HepG2 (cell line): ENCODE results near the gene FAM118B. TPM values are rescaled to one million over a fixed set of nuclear protein-coding genes. Genes with fewer than 3 reads are reported as not detected.
A peak's percentile ranks its signal among the peaks of the same experiment; 100 is the strongest.

Experiments
- AGO2 ChIP-seq: fragments of 200-400 bp; formaldehyde crosslinking; optimal IDR thresholded peaks from 2 replicates; pipeline ENCODE3; 2017; ENCODE audit warnings: mild to moderate bottlenecking, low read depth, low read length, moderate library complexity
- IRX3 ChIP-seq: sonication (generic); formaldehyde crosslinking; IDR thresholded peaks from 2 replicates; pipeline ENCODE4 v1.8.1; 2023; ENCODE audit warnings: mild to moderate bottlenecking, low read depth, missing genetic modification reagents, borderline replicate concordance
- KMT2A ChIP-seq: sonication (generic); formaldehyde crosslinking; IDR thresholded peaks from 2 replicates; pipeline ENCODE4 v1.4.0; 2020; ENCODE audit warnings: missing genetic modification reagents
- PLRG1 ChIP-seq: fragments of 450-650 bp; conservative IDR thresholded peaks from 2 replicates; pipeline ENCODE4 v1.6.1; 2016
- ZC3H13 ChIP-seq: sonication (generic); formaldehyde crosslinking; IDR thresholded peaks from 2 replicates; pipeline ENCODE4 v1.8.1; 2023; ENCODE audit warnings: mild to moderate bottlenecking, missing genetic modification reagents, moderate library complexity
- ZNF230 ChIP-seq: sonication (generic); formaldehyde crosslinking; IDR thresholded peaks from 2 replicates; pipeline ENCODE4 v1.4.0; 2020; ENCODE audit warnings: mild to moderate bottlenecking, missing genetic modification reagents
- polyA plus RNA-seq, 8 experiments: library from polyadenylated mRNA; depleted of rRNA in 3 of 8; stranded (reverse) in 7 of 8; unstranded in 1 of 8; fragments of >200 nt; fragmentation: Illumina TruSeq in 4 of 8; extraction: Trizol in 4 of 8; gene quantifications; 2 replicates each; pipeline versions ENCODE4 v1.2.1 to v1.2.3, GENCODE V29; 2011 to 2016; ENCODE audit warnings: low read depth in 4 of 8, missing spikeins in 1 of 8, mixed read lengths in 1 of 8; ENCODE audit not compliant: insufficient read depth in 1 of 8
- total RNA-seq, 5 experiments: library from RNA; depleted of rRNA; stranded (reverse); fragments of >200 nt; fragmentation: Illumina TruSeq; extraction: Trizol; gene quantifications; 2 replicates each; pipeline ENCODE4 v1.2.3, GENCODE V29; 2016; ENCODE audit warnings: low read depth in 1 of 5
- TF ChIP-seq, protein P1 (sequence below): IDR thresholded peaks from 2 replicates; pipeline ENCODE4 v1.6.1; 2016
- TF ChIP-seq, protein P2 (sequence below): conservative IDR thresholded peaks from 2 replicates; pipeline ENCODE4 v1.6.1; 2018; ENCODE audit warnings: missing genetic modification reagents
- TF ChIP-seq, protein P3 (sequence below): sonication (generic); formaldehyde crosslinking; IDR thresholded peaks from one replicate; pipeline ENCODE4 v1.5.1; 2020; ENCODE audit warnings: mild to moderate bottlenecking, missing genetic modification reagents; ENCODE audit errors: not compliant biosample characterization
- TF ChIP-seq, protein P4 (sequence below): sonication (generic); formaldehyde crosslinking; IDR thresholded peaks from 2 replicates; pipeline ENCODE4 v1.4.0; 2020; ENCODE audit warnings: mild to moderate bottlenecking, missing genetic modification reagents
- TF ChIP-seq, protein P5 (sequence below): sonication (generic); formaldehyde crosslinking; IDR thresholded peaks from 2 replicates; pipeline ENCODE4 v1.5.0; 2020; ENCODE audit warnings: mild to moderate bottlenecking, missing genetic modification reagents, borderline replicate concordance
- TF ChIP-seq, protein P6 (sequence below): sonication (generic); formaldehyde crosslinking; IDR thresholded peaks from 2 replicates; pipeline ENCODE4 v1.8.0; 2022; ENCODE audit warnings: mild to moderate bottlenecking, missing genetic modification reagents, moderate library complexity

FAM118B gene
- total and polyA plus RNA-seq, 2 of the 13 experiments (the other 11 are each of a cell fraction or from before 2014, with no cell fraction given) = 10.2 to 25.7 TPM

DNA sequence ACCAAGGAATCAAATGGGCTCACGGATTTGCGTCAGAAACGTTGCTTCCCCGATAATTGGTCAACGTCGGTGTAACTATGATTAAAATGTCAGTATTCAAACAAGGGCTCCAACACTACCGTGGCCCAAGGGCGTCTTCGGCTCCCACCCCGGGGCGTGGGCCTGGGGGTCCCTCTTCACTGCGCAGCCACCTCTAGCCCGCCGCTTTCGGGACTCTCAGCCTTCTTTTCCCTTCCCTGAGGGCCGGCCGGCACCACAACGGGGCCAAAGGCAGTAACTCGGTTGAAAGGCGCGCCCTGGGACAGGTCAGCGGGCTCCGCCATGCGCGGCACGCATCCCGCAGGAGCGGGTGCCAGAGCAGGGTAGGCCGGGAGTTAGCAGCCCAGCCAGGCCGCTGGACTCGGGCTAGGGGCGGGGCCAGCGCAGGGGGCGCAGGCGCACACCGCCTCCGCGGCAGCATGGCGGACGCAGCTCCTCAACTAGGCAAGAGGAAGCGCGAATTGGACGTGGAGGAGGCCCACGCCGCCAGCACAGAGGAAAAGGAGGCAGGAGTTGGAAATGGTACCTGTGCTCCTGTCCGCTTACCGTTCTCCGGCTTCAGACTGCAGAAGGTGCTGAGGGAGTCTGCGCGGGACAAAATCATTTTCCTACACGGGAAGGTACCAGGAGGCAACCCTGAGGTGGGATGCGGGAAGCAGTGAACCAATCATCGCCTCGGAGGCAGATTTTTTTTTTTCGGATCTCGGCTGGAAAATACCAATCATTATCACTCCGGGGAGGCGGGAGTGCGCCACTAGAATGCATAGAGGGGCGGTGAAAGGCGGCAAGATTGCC is 92.3 kb downstream of the FAM118B start, which contains the start of gene DCPS (continued):
- TF ChIP-seq, protein P1, sequence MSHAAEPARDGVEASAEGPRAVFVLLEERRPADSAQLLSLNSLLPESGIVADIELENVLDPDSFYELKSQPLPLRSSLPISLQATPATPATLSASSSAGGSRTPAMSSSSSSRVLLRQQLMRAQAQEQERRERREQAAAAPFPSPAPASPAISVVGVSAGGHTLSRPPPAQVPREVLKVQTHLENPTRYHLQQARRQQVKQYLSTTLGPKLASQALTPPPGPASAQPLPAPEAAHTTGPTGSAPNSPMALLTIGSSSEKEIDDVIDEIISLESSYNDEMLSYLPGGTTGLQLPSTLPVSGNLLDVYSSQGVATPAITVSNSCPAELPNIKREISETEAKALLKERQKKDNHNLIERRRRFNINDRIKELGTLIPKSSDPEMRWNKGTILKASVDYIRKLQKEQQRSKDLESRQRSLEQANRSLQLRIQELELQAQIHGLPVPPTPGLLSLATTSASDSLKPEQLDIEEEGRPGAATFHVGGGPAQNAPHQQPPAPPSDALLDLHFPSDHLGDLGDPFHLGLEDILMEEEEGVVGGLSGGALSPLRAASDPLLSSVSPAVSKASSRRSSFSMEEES = peak; percentile 76; the same call in 1 of the 2 replicates
- TF ChIP-seq PLRG1 (no peak), ZNF230 (CRISPR knock-in tag) (peak; percentile 67; the same call in 1 of the 2 replicates), KMT2A (CRISPR knock-in tag) (peak; percentile 97), AGO2 (peak; percentile 96), ZC3H13 (CRISPR knock-in tag) (peak; percentile 92), IRX3 (peak; percentile 87; the same call in 1 of the 2 replicates)
- TF ChIP-seq, protein P2, sequence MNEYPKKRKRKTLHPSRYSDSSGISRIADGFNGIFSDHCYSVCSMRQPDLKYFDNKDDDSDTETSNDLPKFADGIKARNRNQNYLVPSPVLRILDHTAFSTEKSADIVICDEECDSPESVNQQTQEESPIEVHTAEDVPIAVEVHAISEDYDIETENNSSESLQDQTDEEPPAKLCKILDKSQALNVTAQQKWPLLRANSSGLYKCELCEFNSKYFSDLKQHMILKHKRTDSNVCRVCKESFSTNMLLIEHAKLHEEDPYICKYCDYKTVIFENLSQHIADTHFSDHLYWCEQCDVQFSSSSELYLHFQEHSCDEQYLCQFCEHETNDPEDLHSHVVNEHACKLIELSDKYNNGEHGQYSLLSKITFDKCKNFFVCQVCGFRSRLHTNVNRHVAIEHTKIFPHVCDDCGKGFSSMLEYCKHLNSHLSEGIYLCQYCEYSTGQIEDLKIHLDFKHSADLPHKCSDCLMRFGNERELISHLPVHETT (CRISPR knock-in tag) = peak; percentile 70; the same call in 1 of the 2 replicates
- TF ChIP-seq, protein P3, sequence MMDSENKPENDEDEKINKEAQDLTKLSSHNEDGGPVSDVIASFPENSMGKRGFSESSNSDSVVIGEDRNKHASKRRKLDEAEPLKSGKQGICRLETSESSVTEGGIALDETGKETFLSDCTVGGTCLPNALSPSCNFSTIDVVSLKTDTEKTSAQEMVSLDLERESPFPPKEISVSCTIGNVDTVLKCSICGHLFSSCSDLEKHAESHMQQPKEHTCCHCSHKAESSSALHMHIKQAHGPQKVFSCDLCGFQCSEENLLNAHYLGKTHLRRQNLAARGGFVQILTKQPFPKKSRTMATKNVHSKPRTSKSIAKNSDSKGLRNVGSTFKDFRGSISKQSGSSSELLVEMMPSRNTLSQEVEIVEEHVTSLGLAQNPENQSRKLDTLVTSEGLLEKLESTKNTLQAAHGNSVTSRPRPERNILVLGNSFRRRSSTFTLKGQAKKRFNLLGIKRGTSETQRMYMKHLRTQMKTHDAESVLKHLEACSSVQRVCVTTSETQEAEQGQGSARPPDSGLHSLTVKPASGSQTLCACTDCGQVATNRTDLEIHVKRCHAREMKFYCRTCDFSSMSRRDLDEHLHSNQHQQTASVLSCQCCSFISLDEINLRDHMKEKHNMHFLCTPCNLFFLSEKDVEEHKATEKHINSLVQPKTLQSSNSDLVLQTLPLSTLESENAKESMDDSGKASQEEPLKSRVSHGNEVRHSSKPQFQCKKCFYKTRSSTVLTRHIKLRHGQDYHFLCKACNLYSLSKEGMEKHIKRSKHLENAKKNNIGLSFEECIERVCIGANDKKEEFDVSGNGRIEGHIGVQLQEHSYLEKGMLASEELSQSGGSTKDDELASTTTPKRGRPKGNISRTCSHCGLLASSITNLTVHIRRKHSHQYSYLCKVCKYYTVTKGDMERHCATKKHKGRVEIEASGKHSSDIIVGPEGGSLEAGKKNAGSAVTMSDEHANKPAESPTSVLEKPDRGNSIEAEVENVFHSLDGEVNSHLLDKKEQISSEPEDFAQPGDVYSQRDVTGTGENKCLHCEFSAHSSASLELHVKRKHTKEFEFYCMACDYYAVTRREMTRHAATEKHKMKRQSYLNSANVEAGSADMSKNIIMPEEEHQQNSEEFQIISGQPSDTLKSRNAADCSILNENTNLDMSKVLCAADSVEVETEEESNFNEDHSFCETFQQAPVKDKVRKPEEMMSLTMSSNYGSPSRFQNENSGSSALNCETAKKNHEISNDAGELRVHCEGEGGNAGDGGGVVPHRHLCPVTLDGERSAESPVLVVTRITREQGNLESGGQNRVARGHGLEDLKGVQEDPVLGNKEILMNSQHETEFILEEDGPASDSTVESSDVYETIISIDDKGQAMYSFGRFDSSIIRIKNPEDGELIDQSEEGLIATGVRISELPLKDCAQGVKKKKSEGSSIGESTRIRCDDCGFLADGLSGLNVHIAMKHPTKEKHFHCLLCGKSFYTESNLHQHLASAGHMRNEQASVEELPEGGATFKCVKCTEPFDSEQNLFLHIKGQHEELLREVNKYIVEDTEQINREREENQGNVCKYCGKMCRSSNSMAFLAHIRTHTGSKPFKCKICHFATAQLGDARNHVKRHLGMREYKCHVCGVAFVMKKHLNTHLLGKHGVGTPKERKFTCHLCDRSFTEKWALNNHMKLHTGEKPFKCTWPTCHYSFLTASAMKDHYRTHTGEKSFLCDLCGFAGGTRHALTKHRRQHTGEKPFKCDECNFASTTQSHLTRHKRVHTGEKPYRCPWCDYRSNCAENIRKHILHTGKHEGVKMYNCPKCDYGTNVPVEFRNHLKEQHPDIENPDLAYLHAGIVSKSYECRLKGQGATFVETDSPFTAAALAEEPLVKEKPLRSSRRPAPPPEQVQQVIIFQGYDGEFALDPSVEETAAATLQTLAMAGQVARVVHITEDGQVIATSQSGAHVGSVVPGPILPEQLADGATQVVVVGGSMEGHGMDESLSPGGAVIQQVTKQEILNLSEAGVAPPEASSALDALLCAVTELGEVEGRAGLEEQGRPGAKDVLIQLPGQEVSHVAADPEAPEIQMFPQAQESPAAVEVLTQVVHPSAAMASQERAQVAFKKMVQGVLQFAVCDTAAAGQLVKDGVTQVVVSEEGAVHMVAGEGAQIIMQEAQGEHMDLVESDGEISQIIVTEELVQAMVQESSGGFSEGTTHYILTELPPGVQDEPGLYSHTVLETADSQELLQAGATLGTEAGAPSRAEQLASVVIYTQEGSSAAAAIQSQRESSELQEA = peak; percentile 97
- TF ChIP-seq, protein P4, sequence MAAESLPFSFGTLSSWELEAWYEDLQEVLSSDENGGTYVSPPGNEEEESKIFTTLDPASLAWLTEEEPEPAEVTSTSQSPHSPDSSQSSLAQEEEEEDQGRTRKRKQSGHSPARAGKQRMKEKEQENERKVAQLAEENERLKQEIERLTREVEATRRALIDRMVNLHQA (CRISPR knock-in tag) = no peak
- TF ChIP-seq, protein P5, sequence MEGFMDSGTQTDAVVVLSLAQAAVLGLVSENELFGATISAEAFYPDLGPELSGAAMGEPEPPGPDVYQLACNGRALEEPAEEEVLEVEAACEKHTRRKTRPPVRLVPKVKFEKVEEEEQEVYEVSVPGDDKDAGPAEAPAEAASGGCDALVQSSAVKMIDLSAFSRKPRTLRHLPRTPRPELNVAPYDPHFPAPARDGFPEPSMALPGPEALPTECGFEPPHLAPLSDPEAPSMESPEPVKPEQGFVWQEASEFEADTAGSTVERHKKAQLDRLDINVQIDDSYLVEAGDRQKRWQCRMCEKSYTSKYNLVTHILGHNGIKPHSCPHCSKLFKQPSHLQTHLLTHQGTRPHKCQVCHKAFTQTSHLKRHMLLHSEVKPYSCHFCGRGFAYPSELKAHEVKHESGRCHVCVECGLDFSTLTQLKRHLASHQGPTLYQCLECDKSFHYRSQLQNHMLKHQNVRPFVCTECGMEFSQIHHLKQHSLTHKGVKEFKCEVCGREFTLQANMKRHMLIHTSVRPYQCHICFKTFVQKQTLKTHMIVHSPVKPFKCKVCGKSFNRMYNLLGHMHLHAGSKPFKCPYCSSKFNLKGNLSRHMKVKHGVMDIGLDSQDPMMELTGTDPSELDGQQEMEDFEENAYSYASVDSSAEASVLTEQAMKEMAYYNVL (CRISPR knock-in tag) = peak; percentile 75; the same call in 1 of the 2 replicates
- TF ChIP-seq, protein P6, sequence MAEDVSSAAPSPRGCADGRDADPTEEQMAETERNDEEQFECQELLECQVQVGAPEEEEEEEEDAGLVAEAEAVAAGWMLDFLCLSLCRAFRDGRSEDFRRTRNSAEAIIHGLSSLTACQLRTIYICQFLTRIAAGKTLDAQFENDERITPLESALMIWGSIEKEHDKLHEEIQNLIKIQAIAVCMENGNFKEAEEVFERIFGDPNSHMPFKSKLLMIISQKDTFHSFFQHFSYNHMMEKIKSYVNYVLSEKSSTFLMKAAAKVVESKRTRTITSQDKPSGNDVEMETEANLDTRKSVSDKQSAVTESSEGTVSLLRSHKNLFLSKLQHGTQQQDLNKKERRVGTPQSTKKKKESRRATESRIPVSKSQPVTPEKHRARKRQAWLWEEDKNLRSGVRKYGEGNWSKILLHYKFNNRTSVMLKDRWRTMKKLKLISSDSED (CRISPR knock-in tag) = 0 out of 2 replicates have a peak, but pooled peaks have one; percentile 63
